Testis (tissue), 2 donors: ENCODE results near the gene HNF4A.

Source experiments
- CTCF ChIP-seq, 3 experiments: fragments of 450-650 bp in 2 of 3; fragments of 200-600 bp in 1 of 3; sonication (generic) in 1 of 3; IDR thresholded peaks; one replicate each; pipeline ENCODE4 v1.5.1; 2016 to 2019; ENCODE audit warnings: antibody characterized with exemption in 3 of 3, mild to moderate bottlenecking in 2 of 3, moderate library complexity in 1 of 3
- POLR2A ChIP-seq: fragments of 450-650 bp; IDR thresholded peaks from one replicate; pipeline ENCODE4 v1.6.1; 2017; ENCODE audit warnings: antibody characterized with exemption, mild to moderate bottlenecking, moderate library complexity

GRCh38 chr20:44420497-44420896 lies 65.0 kb downstream of the HNF4A start:
- TF ChIP-seq POLR2A (no peak), CTCF (IDR thresholded peaks at IDR 0.05) (no peak)
